B cell (primary cell): ENCODE measurements around the gene PISD. TPM values are rescaled to one million over a fixed set of nuclear protein-coding genes. Genes with fewer than 3 reads are reported as not detected.

Experiments used
- ATAC-seq: fragments of 200-7000 bp; cut with Tn5 transposase; one replicate; pipeline ENCODE4 v1.10.0; 2021; ENCODE audit warnings: low read depth, mild to moderate bottlenecking, moderate number of reproducible peaks, moderate library complexity
- CTCF ChIA-PET: fragments of 350-600 bp; sonication (Branson Sonifier 250); formaldehyde crosslinking; loops from one replicate; lab custom pipeline; 2021; ENCODE audit warnings: antibody characterized with exemption, inconsistent platforms; lab: Charles Lee
- POLR2A ChIA-PET: fragments of 350-600 bp; sonication (Branson Sonifier 250); formaldehyde crosslinking; loops from one replicate; lab custom pipeline; 2021; ENCODE audit warnings: antibody characterized with exemption; lab: Charles Lee
- DNase-seq: peaks from one replicate; pipeline ENCODE4 v3.0.0; 2013
- H2AFZ ChIP-seq: 2 replicates; pipeline ENCODE4 v1.6.1; 2012; ENCODE audit warnings: mild to moderate bottlenecking, low read depth, low read length; ENCODE audit not compliant: insufficient read depth, poor library complexity, severe bottlenecking
- H3K27ac ChIP-seq, 2 donors: 1 replicate in 1 of 2; 2 replicates in 1 of 2; pipeline ENCODE4 v1.5.1; 2012 to 2013; ENCODE audit warnings: low read length in 2 of 2, mild to moderate bottlenecking in 2 of 2, moderate library complexity in 1 of 2
- H3K27me3 ChIP-seq, 4 experiments: fragments of 200-600 bp in 1 of 4; sonication (generic) in 1 of 4; replicated peaks in 1 of 4; 1 replicate in 2 of 4; 2 replicates in 2 of 4; pipeline versions ENCODE4 v1.6.1 to v1.7.0; 2013 to 2016; ENCODE audit warnings: low read length in 3 of 4, mild to moderate bottlenecking in 2 of 4, mixed read lengths in 1 of 4, moderate library complexity in 1 of 4; ENCODE audit not compliant: insufficient read depth in 4 of 4, control insufficient read depth in 3 of 4; ENCODE audit errors: control extremely low read depth in 1 of 4
- H3K36me3 ChIP-seq, 2 experiments: replicated peaks in 1 of 2; 1 replicate in 1 of 2; 2 replicates in 1 of 2; pipeline versions ENCODE4 v1.6.1 to v1.7.1; 2013; ENCODE audit warnings: low read length in 1 of 2; ENCODE audit not compliant: insufficient read depth in 2 of 2, control insufficient read depth in 1 of 2; ENCODE audit errors: control extremely low read depth in 1 of 2, extremely low read depth in 1 of 2
- H3K4me1 ChIP-seq, 2 donors: fragments of 200-600 bp in 1 of 2; sonication (generic) in 1 of 2; 1 replicate in 1 of 2; 2 replicates in 1 of 2; pipeline versions ENCODE4 v1.5.1 to v1.6.1; 2013 to 2017; ENCODE audit warnings: low read length in 2 of 2; ENCODE audit not compliant: control insufficient read depth in 2 of 2, insufficient read depth in 2 of 2
- H3K4me2 ChIP-seq: replicated peaks from 2 replicates; pipeline ENCODE3; 2012; ENCODE audit warnings: mild to moderate bottlenecking, low read depth, low read length; ENCODE audit not compliant: poor library complexity, severe bottlenecking
- H3K4me3 ChIP-seq, 5 experiments: fragments of 200-600 bp in 1 of 5; sonication (generic) in 1 of 5; 1 replicate in 3 of 5; 2 replicates in 2 of 5; pipeline versions ENCODE4 v1.5.1 to v1.7.0; 2011 to 2016; ENCODE audit warnings: low read length in 4 of 5, mild to moderate bottlenecking in 4 of 5, low read depth in 2 of 5, control low read depth in 1 of 5, moderate library complexity in 1 of 5; ENCODE audit not compliant: insufficient read depth in 1 of 5; ENCODE audit errors: control extremely low read depth in 1 of 5, extremely low read depth in 1 of 5
- H3K79me2 ChIP-seq: fragments of 200-600 bp; sonication (generic); one replicate; pipeline ENCODE4 v1.6.0; 2016; ENCODE audit warnings: low read length; ENCODE audit not compliant: control insufficient read depth, insufficient read depth
- H3K9ac ChIP-seq: fragments of 200-600 bp; sonication (generic); 2 replicates; pipeline ENCODE4 v1.6.1; 2017; ENCODE audit warnings: mild to moderate bottlenecking, low read length, moderate library complexity
- H3K9me3 ChIP-seq, 3 donors: one replicate each; pipeline versions ENCODE4 v1.6.1 to v1.7.1; 2013; ENCODE audit warnings: low read length in 2 of 3; ENCODE audit not compliant: control insufficient read depth in 2 of 3, insufficient read depth in 1 of 3; ENCODE audit errors: control extremely low read depth in 1 of 3
- H4K20me1 ChIP-seq: 2 replicates; pipeline ENCODE4 v1.6.0; 2012; ENCODE audit warnings: mild to moderate bottlenecking, low read length; ENCODE audit not compliant: insufficient read depth, control insufficient read depth, poor library complexity, severe bottlenecking
- H3K27ac Mint-ChIP-seq: one replicate; pipeline ENCODE4 v1.8.0; 2021; ENCODE audit warnings: mixed read lengths
- H3K27me3 Mint-ChIP-seq: one replicate; pipeline ENCODE4 v1.8.0; 2021; ENCODE audit warnings: mixed read lengths
- H3K4me1 Mint-ChIP-seq: one replicate; pipeline ENCODE4 v1.8.0; 2021; ENCODE audit warnings: mixed read lengths
- H3K4me3 Mint-ChIP-seq: one replicate; pipeline ENCODE4 v1.8.0; 2021; ENCODE audit warnings: mixed read lengths
- H3K9me3 Mint-ChIP-seq: one replicate; pipeline ENCODE4 v1.8.0; 2022; ENCODE audit warnings: mixed read lengths; ENCODE audit not compliant: insufficient read depth
- CTCF ChIP-seq: fragments of 200-600 bp; IDR thresholded peaks from one replicate; pipeline ENCODE4 v1.8.0; 2022; ENCODE audit warnings: antibody characterized with exemption, mild to moderate bottlenecking
- EZH2 ChIP-seq: IDR thresholded peaks from 2 replicates; pipeline ENCODE4 v1.6.1; 2012; ENCODE audit warnings: borderline replicate concordance, low read depth, mild to moderate bottlenecking, moderate library complexity, low read length; ENCODE audit not compliant: insufficient read depth, poor library complexity, severe bottlenecking
- WGBS: methylation state at CpG from one replicate; pipeline ENCODE4 v1.1.5; 2013; ENCODE audit warnings: missing lambda C conversion rate; ENCODE audit not compliant: insufficient coverage; 5-methylcytosine and 5-hydroxymethylcytosine counted together
- intact Hi-C: fragments of 100-400 bp; cut with micrococcal nuclease; formaldehyde crosslinking; loops from one replicate; pipeline ENCODE4 v1.10.0; 2022
- polyA plus RNA-seq: library from polyadenylated mRNA; depleted of rRNA; stranded (reverse); fragments of >200 nt; gene quantifications from 2 replicates; pipeline ENCODE4 v1.2.3, GENCODE V29; 2012
- total RNA-seq, 2 donors: library from RNA; stranded (reverse); fragments of 120-200 nt in 1 of 2; gene quantifications; 1 replicate in 1 of 2; 2 replicates in 1 of 2; pipeline versions ENCODE4 v1.2.3 to v1.2.4, GENCODE V29; 2013 to 2022

Gene PISD
- total and polyA plus RNA-seq, 2 donors (not counting 1 experiment from before 2014, with no cell fraction given): 35.6 to 52.5 TPM

- ATAC-seq (no peak), DNase-seq (no peak)
- no peak overlapping the region for H2AFZ ChIP-seq
- Mint-ChIP-seq H3K27ac (no peak overlapping the region), H3K4me1 (peaks cover 8% of the 10 kb centered on the region), H3K9me3 (no peaks in the 10 kb centered on the region), H3K27me3 (no peaks in the 10 kb centered on the region), H3K4me3 (no peak overlapping the region)
- H3K27me3 ChIP-seq: no peaks in the 10 kb centered on the region
- CTCF ChIA-PET: interaction anchor here (1.0 kb wide), 1 partner anchor 45 kb away, joined by 3 read pairs; no protein-coding TSS in a partner anchor
- H3K9ac ChIP-seq: no peak overlapping the region
- no peaks in the 10 kb centered on the region for H4K20me1 ChIP-seq
- H3K27ac ChIP-seq: no peak overlapping the region
- no CpG with 5 or more reads among the region's 3 CpGs for WGBS
- intact Hi-C loops: no loop called here
- peaks cover 5 to 12% of the 10 kb centered on the region in 2 donors for H3K4me1 ChIP-seq
- peaks cover 0 to 47% of the 10 kb centered on the region in 2 experiments for H3K36me3 ChIP-seq
- H3K79me2 ChIP-seq: no peaks in the 10 kb centered on the region
- H3K9me3 ChIP-seq: no peaks in the 10 kb centered on the region
- no peak overlapping the region for H3K4me3 ChIP-seq
- TF ChIP-seq EZH2 (no peak), CTCF (no peak)
- POLR2A ChIA-PET: no interaction called here
- no peak overlapping the region for H3K4me2 ChIP-seq
These were observed 76.7 kb downstream of the PISD start for GRCh38 chr22:31585161-31585859.

GRCh38 chr22:31584804-31585160, 77.2 kb downstream of the PISD start:
- H3K4me3 Mint-ChIP-seq: no peak overlapping the region
- TF ChIP-seq CTCF: no peak
- TF ChIP-seq EZH2: no peak
- peaks cover 0 to 47% of the 10 kb centered on the region in 2 experiments for H3K36me3 ChIP-seq
- no peaks in the 10 kb centered on the region for H3K79me2 ChIP-seq
- H3K27me3 Mint-ChIP-seq: no peaks in the 10 kb centered on the region
- no peak overlapping the region for H3K27ac ChIP-seq
- ChIA-PET POLR2A (no interaction called here), CTCF (interaction anchor here (1.0 kb wide), 1 partner anchor 46 kb away, joined by 3 read pairs; no protein-coding TSS in a partner anchor)
- no peak overlapping the region for H3K4me3 ChIP-seq
- ATAC-seq (no peak), DNase-seq (no peak)
- no peak overlapping the region for H3K9ac ChIP-seq
- no peaks in the 10 kb centered on the region for H3K9me3 Mint-ChIP-seq
- intact Hi-C loops: no loop called here
- no peak overlapping the region for H2AFZ ChIP-seq
- H3K9me3 ChIP-seq: no peaks in the 10 kb centered on the region
- no peaks in the 10 kb centered on the region for H3K27me3 ChIP-seq
- H3K27ac Mint-ChIP-seq: no peak overlapping the region
- H4K20me1 ChIP-seq: no peaks in the 10 kb centered on the region
- H3K4me2 ChIP-seq: no peak overlapping the region
- WGBS: 90% methylated on average over 2 of the region's 5 CpGs
- peaks cover 8% of the 10 kb centered on the region for H3K4me1 Mint-ChIP-seq
- peaks cover 5 to 12% of the 10 kb centered on the region in 2 donors for H3K4me1 ChIP-seq
